GM19467 (cell line): ENCODE results near the gene ADGRV1.

Source experiments
- ATAC-seq: cut with Tn5 transposase; IDR thresholded peaks from one replicate; pipeline ENCODE4 v1.9.1; 2021; ENCODE audit warnings: mild to moderate bottlenecking, moderate library complexity; ENCODE audit not compliant: unreplicated experiment

Gene ADGRV1

DNA sequence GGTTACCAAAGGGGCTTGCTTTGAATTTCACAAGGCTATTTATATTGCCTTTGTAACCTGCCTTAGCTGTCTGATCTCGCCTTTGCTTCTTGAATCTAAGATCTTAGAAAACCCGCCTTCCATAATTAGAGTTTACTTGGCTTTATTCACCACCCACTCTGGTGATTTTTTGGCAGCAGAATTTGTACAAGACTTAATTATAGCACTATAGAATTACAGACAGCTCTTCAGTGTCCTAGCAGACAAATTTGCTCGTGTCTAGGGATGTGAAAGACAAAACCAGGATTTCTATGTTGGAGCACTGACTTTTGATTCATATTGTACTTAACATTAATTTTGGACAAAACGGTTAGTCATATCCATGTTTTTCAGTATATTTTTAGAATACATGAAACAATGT, 306.6 kb downstream of the ADGRV1 start:
- ATAC-seq: no peak

DNA sequence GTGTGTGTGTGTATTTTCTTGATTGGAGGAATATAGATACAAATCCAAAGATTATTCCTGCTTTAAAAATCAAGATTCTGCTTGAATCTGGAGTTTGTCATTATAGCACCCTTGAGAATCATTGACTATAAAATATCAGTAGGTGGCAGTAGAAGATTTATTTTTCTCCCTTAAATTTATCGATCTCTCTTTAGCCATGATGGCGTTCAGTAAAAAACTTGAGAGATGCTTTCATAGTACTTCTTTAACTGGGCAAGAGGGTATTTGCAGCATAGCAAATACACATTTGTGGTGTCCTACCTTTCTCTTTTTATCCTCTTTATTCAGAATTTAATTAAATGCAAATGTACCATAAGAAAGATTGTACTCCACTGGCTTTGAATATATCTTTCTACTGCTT, 307.7 kb downstream of the ADGRV1 start:
- ATAC-seq: no peak

DNA sequence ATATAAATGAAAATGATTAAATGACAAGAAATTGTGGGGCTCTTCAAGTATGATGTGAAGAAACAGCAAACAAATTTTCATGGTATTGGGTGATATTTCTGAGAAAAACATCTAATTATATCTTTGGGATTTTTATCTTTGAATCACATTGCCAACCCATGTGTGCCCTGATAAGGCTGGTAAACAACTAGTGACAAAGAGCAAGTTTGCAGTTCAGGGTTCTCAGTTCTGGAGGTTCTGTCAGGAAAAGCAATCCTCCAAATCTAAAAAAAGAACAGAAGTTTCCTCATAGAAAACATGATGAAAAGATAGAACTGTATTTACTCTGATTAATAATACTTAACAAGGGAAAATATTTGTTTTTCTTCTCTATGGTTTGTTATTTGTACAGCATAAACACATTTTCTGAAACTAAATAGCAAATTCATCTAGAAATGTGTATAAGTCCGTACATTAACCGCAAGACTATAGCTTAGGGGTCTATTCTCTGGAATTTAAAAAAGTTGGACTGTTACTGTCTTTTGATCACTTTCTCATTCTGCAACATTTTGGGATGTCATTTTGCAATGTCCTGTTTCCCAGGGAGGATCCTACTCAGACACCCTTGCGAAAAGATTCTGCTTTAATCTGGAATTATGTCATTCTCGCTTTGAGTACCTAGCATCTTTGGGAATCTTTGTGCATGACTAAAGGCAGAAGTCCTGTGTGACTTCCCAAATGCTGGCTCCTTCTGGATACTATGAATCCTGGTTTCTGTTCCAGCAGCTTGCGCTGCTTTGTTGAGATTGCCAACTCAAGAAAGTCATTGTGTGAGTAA, 308.5 kb downstream of the ADGRV1 start:
- no peak for ATAC-seq

DNA sequence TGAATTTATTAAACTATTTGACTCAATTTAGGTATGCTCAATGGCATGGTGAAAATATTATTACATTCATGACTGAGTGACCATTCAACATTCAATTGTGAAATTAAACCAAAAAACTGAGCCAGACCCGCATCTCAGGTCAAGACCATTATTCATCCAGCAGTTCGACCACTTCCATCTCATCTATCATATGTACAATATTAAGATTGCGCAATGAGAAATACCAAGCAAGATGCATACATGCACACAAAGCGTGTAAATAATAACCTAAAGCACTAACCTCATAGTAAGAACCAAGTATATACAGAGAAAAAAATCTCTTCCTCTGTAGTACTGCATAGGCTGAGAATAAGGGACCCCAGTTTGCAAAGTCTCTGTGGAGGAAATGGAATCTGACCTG, 310.2 kb downstream of the ADGRV1 start:
- no peak for ATAC-seq

DNA sequence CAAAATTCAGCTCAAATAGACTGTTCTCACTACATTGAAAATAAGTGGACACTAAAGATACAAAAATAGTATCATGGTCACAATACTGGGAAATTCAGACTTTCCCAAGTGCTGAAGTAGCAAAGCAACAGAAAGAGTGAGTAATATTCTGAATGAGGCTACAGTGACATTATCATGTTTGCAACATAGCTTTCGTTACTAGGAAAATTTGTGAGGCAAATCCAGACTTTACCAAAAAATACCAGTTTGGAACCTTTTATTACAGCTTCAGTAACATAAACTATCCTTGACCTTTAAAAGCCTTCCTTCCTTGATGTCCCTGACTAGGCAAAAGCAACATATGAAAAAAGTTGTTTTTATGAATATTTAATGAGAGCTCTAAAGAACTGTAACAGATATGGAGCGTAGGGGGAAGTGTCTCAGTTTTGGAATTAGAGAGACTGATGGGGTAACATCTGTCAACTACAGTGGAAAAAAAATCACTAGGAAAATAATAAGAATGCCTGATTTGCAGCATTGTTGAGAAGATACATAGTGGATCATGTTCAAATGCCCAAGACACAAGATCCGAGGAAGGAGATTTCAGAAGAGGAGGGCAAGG, 312.9 kb downstream of the ADGRV1 start:
- ATAC-seq: no peak

DNA sequence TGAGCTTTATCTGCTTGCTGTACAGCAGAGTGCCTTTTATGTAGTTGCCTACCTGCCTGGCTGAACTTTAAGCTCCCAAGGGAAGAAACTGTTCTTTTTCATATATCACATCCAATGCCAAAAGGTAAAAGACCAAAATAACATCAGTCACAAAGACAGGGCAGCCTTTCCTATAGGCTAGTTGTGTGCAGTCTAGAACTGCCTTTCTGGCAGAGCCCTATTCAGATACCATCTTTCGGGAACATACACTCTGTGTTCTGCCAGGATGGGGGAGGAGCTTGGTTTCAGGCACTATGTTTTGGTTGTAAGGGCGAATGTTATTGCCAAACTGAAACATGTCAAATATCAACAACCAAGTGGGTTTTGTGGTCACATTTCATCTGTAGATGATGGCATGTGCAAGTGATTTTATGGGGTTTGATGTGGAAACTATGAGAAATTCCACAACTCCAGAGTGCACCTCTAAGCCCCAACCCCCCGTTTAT, 314.5 kb downstream of the ADGRV1 start:
- no peak for ATAC-seq

DNA sequence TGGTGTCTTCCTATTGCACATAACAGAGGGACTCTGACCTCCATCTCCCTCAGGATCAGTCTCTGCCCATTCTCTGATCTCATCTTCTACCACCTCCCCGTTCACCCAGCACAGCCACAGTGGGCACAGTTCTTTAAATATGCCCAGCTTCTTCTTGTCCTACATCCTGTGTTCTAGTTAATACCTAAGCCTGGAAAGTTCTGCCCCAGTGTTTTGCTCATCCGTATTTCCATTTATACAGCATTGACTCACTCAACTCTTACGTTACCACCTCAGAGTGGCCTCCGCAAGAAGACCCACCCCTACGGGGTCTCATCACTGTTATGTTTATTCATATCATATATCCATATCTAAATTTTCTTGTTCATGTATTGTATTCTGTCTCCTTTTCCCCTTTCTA, 315.5 kb downstream of the ADGRV1 start:
- no peak for ATAC-seq

DNA sequence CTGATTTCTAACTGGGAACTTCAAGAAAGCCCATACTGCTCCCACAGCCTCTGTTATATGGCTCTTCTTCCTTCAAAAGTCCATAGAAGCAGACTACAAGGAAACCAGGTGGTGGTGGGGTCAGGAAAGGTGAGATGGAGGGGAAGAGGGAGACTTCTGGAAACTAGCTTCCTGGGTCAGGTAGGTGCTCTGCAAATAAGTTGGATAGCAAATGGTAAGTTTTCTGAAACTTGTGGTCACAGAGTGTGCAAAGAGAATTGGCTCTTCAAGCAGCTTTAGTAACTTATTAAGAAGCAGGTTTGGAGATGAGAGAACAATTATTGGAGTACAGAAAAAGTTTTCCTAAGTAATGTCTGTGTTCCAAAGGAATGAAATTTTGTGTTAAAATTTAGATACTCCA, 316.9 kb downstream of the ADGRV1 start:
- no peak for ATAC-seq

DNA sequence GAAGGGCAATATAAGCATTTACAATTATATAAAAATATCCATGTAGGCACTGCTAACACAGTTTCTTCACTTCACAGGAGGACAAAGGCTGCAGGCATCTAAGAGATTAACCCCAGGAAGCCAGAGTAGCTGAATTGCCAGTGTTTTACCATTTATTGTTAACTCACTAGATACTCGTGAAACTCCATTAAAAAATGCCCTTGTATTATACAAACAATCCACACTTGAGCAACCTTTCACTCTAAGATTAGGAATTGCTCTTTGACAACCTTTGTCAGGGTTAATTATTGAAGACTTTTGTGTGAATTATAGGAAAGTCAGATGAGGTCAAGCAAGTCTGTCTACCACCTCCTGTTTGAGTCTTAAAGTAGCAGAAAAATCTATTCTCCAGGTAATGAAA, 317.8 kb downstream of the ADGRV1 start:
- no peak for ATAC-seq

DNA sequence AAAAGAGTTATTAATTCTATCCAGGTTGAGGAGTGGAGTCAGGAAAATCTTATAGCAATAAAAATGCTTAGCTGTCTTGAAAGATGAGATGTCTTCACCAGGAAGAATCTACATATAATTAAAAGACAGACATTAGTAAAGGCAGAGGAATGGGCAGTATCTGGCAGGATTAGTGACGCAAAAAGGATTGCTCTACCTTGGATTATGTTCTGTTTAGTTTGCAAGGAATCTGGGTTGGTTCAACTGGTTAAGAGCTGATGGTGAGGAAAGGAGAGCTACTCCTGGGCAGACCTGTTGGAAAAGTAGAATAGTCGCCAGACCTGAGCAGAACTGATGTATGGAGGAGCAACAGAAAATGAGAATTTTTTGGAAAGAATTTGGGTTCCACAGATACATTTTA, 318.5 kb downstream of the ADGRV1 start:
- no peak for ATAC-seq

DNA sequence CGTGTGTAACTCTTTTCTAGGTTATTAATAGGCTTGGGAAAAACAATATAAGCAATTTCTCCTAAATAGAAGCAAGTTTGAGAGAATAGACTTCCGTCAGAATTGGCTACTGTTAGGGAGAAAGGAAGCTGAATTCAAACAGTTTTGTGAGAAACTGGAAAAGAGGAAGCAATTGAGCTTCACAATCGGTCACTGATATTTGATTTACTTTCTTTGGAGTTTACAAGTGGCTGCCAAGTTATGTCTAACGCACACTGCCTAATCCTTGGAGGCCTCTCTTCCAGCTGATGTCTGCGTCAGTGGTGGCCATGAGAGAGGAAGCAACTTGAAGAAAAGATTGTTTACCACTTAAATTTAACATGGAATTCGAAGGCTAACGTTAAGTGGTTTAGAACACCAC, 319.5 kb downstream of the ADGRV1 start:
- ATAC-seq: no peak

DNA sequence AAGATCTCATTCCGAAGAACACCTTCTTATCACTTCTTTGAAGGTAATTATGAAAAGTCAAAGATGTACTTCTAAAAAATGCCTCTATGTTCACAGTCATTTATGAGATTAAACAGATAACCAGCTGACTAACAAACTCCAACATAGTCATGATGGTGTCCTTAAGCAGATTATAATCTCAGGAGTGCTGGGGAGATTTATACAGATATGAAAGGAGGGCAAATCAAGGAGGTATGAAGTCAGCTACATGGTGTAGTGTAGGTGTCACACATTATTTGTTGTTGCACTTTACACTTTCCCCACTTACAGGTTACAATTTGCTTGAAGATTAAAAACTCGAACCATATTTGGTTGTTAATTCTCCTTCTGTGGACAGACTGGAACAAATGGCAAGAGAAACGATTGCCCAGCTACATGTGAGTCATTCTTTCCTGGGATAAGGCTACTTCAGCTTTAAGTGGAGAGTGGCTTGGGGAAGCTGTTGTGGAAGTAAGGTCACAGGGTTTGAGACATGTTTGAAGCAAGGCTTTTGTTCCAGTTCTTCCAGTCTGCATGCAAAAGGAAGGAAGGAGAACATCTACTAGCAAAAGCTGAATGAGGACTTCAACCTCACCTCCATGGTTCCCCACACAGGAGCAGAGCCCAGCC, 320.1 kb downstream of the ADGRV1 start:
- ATAC-seq: no peak

DNA sequence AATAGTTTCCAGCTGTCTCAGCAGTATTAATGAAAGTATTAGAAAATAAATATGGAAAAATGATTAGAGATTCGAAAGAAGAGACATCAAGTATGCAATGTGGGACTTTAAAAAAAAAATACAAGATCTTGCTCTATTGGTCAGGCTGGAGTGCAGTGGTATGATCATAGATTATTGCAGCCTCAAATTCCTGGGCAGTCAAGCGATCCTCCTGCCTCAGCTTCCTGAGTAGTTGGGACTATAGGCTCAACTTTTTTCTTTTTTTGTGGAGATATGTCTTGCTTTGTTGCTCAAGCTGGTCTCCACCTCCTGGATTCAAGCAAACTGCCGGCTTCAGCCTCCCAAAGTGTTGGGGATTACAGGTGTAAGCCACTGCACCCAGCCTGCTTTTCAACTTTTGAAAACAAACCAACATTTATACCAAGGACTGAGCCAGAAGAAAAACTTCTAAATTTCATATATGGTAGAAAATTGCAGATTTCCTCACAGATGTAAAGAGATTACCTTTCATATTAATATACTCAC, 323.1 kb downstream of the ADGRV1 start:
- no peak for ATAC-seq

DNA sequence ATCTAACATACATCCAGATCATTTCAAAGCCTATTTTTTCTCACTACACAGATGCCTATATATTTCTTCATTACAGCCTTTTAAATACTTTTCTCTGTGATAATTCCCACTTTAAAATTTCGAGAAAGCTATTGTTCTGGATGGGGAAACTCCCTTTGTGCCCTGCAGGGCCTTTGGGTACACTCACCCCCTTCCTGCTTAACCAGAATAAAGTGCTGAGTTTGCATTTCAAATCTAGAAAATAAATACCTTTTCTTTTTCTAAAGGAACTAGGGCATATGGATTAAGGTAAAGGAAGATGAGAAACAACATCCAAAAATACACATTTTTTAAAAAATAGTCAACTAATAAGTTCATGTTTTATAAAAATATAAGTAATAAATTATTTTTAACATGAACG, 323.9 kb downstream of the ADGRV1 start:
- no peak for ATAC-seq

DNA sequence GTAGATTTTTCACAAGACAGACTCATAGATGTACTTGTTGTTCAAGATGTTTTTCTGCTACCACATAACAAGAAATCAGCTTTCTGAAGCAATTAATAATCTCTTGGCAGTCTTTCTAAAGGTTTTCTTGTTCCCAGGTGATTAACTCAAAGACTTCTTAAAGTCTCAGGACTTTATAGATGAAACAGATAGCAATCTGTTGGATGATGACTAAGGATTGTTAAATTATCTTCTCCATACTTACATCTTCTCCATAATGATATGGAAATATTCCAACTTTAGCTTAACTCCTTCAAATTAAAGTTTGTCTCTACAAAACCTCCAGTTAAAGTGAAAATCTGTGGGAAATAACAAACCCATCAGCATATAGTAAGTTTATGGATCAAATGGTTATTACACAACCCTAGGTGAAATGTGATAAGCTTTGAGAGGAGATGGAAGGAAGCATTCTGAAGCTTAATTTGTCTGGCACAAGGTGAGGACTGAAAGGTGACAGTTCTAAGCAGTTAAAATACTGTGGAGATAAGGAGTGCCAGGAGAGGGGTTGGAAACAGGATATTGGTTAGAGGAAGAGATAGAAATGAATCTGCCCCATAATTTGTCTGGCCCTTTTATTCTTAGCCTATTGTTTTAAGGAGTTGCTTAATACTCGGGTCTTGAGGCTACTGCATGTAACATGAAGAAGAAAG, 326.7 kb downstream of the ADGRV1 start:
- ATAC-seq: no peak

DNA sequence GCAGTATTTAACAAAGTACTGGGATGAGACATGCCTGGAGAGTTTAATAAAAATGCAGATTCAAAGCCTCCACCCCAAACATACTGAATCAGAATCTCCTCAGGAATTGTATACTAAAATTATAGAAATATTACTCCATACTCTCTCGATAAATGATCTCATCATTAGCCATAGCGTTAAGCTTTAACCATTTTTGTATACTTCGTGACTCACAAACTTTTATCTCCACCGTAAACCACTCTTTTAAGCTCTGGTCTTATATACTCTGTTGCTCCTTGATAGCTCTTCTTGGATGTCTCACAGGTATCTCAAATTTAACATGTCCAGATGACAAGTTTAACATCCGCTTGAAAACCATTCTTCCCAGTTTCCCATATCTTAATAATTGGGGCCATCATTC, 327.8 kb downstream of the ADGRV1 start:
- ATAC-seq: no peak

DNA sequence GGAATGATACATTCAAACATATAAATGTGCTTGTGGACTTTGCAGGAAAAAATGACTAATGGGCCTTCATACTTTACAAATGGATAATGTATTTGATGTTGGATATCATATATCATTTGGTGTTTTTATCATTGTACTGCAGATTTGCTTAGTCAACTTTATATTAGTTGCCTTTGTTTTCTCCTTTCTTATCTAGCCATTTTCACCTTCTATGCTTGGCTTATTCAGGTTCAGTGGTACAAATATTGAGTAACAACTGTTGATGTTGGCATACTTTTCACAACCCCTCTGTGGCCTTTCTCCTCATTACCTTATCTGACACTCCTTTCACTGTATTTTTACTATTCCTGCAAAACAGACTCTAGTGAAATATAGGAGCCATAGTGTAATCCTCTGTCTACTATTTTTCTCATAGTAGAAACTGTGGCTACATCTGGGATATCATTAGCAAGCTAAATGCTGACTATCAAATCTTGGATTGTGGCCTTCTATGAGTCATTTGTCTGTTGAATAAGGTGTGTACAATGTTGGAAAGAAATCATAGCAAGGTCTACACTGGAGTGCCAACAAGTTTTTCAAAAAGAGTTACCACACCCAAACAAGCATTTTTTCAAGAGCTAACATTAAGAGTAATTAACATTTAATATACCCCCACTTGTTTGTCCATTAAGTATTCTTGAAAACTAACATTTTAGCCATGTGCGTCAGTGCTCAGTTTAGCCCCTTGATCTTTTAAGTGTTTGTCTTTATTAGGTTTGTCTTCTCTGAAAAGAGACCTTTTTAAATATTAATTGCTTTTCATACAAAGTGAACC, 330.1 kb downstream of the ADGRV1 start:
- no peak for ATAC-seq

DNA sequence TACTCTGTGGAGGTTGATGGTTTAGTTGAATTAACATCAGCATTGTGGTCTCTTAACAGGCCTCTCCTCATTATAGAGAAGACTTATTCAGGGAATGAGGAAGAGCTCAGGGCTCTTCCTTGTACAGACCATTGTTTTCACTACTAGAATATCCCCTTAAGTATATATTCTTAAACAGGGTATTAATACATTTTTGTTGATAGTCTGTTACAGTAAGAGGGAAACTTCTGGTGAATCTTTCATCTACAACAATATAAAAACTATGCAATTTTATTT, 330.7 kb downstream of the ADGRV1 start:
- ATAC-seq: no peak

DNA sequence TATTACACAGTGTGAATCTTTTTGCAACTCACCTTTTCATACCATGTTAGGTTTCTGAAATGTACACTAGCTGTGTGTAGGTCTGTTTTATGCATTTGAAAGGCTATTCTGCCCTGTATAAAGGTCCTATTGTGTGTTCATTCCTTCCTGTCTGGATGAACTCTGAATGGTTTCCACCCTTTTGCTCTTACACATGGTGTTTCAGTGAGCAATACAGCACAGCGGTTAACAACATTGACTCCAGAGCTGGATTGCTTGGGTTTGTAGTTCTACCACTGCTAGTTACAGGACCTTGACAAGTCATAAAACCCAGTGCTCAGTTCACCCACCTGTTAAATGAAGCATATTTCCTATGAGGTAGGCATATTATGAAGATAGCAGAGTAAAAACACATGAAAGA, 331.6 kb downstream of the ADGRV1 start:
- ATAC-seq: no peak

DNA sequence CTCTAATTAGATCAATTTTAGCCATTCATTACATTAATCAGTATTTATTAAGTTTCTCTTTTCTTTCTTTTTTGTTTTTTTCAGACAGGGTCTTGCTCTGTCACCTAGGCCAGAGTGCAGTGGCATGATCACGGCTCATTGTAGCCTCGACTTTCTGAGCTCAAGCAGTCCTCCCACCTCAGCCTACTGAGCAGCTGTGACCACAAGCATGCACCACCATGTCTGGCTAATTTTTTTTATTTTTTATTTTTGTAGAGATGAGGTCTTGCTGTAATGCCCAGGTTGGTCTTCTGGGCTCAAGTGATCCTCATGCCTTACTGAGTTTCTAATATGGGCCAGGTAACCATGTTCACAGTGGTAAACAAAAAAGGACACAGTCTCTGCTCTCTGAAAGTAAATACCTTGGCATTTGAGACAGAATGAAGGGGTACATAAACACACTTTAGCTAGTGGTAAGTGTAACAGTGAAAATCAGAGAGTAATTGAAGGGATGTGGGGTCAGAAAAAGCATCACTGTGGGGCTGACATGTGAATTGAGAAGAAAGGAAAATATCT, 336.3 kb downstream of the ADGRV1 start:
- ATAC-seq: no peak
